Measurements from ENCODE around the gene OTOR. TPM values are rescaled to one million over a fixed set of nuclear protein-coding genes. Genes with fewer than 3 reads are reported as not detected.

OTOR gene
- total RNA-seq, 2 donors from 2014 or later: not detected

DNA sequence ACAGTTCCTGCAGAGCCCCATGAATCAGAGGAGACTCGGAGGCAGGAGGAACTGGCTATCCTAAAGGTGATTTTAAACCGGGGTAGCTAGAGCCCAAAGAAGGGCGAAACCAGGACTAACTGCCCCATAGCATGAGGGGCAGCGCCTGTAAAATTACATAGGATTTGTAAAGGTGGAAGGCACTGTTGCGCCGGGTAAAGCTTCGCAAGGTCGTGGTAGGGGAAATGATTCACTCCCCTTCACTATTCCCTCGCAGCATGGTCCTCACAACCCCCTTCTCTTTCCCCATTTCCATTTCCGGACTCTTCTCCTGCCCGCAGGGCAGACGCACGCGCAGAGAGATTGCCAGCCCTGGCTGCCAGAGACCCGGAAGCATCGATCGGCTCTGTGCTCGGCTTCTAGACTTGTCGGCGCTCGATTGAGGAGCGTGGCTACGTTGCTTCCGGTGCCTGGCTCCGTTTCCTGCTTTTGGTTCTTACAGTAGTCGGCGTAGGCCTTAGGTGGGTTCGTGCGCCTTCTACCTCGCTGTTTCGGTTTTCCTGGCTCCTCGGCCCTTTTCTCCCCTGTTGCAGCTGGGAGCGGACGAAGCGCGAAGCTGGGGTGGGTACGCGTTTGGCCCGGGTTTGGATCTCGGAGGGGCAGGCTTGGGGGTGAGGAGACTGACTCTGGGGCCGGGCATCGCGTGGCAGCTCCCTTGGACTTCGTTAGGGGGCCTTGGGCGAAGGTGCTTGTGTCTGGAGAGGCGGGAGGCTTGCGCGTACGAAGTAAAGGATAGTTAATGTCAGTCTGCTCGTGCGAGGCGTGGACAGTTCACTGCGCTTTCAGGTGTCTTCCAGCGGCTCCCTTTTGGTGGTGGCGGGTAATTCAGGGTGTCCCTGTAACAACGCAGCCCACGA, 18.3 kb upstream of the OTOR start, which contains the start of gene SNRPB2:
Gene SNRPB2, plus strand, starts transcription at position 462 of the 896 bp plus-strand sequence. CDS start 1,677 bp downstream, outside the sequence.
- peak; percentile 94 to 96 (median 94) for DNase-seq
- intact Hi-C loops (cut with DNase I): no loop called here
- Histone ChIP-seq H3K36me3 (replicated peaks in 1 of 2; ENCODE audit: insufficient read depth in 1 of 2, low read depth in 2 of 2) (peaks cover 0 to 2% of the 10 kb centered on the region in 2 donors), H3K9me3 (no peaks in the 10 kb centered on the region), H3K4me1 (peaks cover 10% of the 10 kb centered on the region), H3K4me3 (peak within 1 kb of the TSS; percentile 78 to 81), H3K27me3 (no peaks in the 10 kb centered on the region), H3K27ac (peak within 1 kb of the TSS; percentile 20 to 72 (median 66))
- peak in 1 of 7 experiments; percentile 21 for TF ChIP-seq CTCF (IDR thresholded peaks at IDR 0.05)
- peak; percentile 57 to 86 (median 82) for TF ChIP-seq POLR2A (IDR thresholded peaks at IDR 0.05)
- peak; percentile 100 for ATAC-seq
- 3% methylated on average over 53 to 57 of the region's 57 CpGs for WGBS, 2 donors

- H3K4me1 ChIP-seq: peaks cover 10% of the 10 kb centered on the region
Observed at GRCh38 chr20:16732506-16733152, 15.5 kb upstream of the OTOR start.

GRCh38 chr20:16740365-16741072, 7.6 kb upstream of the OTOR start:
- TF ChIP-seq POLR2A (IDR thresholded peaks at IDR 0.05) (no peak), CTCF (IDR thresholded peaks at IDR 0.05) (no peak)
- Histone ChIP-seq H3K4me3 (no peak overlapping the region), H3K9me3 (no peaks in the 10 kb centered on the region), H3K4me1 (no peaks in the 10 kb centered on the region), H3K36me3 (replicated peaks in 1 of 2; ENCODE audit: insufficient read depth in 1 of 2, low read depth in 2 of 2) (peaks cover 0 to 14% of the 10 kb centered on the region in 2 donors), H3K27ac (no peak overlapping the region), H3K27me3 (no peaks in the 10 kb centered on the region)
- 80 to 84% methylated on average over 6 of the region's 6 CpGs for WGBS, 2 donors
- ATAC-seq: no peak
- no peak for DNase-seq
- intact Hi-C loops (cut with DNase I): no loop called here

More at GRCh38 chr20:16732506-16733152, 15.5 kb upstream of the OTOR start:
- 80 to 86% methylated on average over 4 of the region's 4 CpGs for WGBS, 2 donors
- TF ChIP-seq CTCF (IDR thresholded peaks at IDR 0.05) (no peak), POLR2A (IDR thresholded peaks at IDR 0.05) (no peak)
- ATAC-seq (no peak), DNase-seq (no peak)
- intact Hi-C loops (cut with DNase I): no loop called here
- H3K4me3 ChIP-seq: no peak overlapping the region
- peaks cover 0 to 6% of the 10 kb centered on the region in 2 donors for H3K36me3 ChIP-seq (replicated peaks in 1 of 2; ENCODE audit: insufficient read depth in 1 of 2, low read depth in 2 of 2)
- no peaks in the 10 kb centered on the region for H3K27me3 ChIP-seq
- H3K27ac ChIP-seq: no peak overlapping the region
- no peaks in the 10 kb centered on the region for H3K9me3 ChIP-seq

GRCh38 chr20:16744178-16744807, 3.9 kb upstream of the OTOR start:
- Histone ChIP-seq H3K4me3 (no peak overlapping the region), H3K4me1 (no peaks in the 10 kb centered on the region), H3K27ac (no peak overlapping the region), H3K9me3 (no peaks in the 10 kb centered on the region), H3K36me3 (replicated peaks in 1 of 2; ENCODE audit: insufficient read depth in 1 of 2, low read depth in 2 of 2) (peaks cover 0 to 10% of the 10 kb centered on the region in 2 donors), H3K27me3 (no peaks in the 10 kb centered on the region)
- intact Hi-C loops (cut with DNase I): no loop called here
- DNase-seq: no peak
- WGBS, 2 donors: 56 to 69% methylated on average over 3 of the region's 3 CpGs
- no peak for ATAC-seq
- TF ChIP-seq POLR2A (IDR thresholded peaks at IDR 0.05): no peak
- no peak for TF ChIP-seq CTCF (IDR thresholded peaks at IDR 0.05)

Measured in body of pancreas (tissue), 4 donors.